Osteoblast (primary cell): Measurements from ENCODE around the gene SLC35C1. TPM values are rescaled to one million over a fixed set of nuclear protein-coding genes. Genes with fewer than 3 reads are reported as not detected.

ENCODE experiments used
- DNase-seq: peaks from one replicate; pipeline ENCODE4 v3.0.0; 2011; ENCODE audit warnings: low spot score, mixed read lengths; ENCODE audit not compliant: insufficient read length; ENCODE audit errors: missing footprints
- H2AFZ ChIP-seq: 2 replicates; pipeline ENCODE4 v1.6.0; 2011; ENCODE audit warnings: mild to moderate bottlenecking, low read length
- H3K27ac ChIP-seq: 2 replicates; pipeline ENCODE4 v1.5.1; 2011; ENCODE audit warnings: mild to moderate bottlenecking, low read depth, low read length, moderate library complexity
- H3K27me3 ChIP-seq: 2 replicates; pipeline ENCODE4 v1.6.0; 2012; ENCODE audit warnings: mild to moderate bottlenecking, control low read depth, inconsistent platforms, low read length, moderate library complexity; ENCODE audit not compliant: insufficient read depth
- H3K36me3 ChIP-seq: 2 replicates; pipeline ENCODE4 v1.5.1; 2011; ENCODE audit warnings: mild to moderate bottlenecking, low read length, control low read depth, moderate library complexity; ENCODE audit not compliant: insufficient read depth
- H3K4me1 ChIP-seq: 2 replicates; pipeline ENCODE4 v1.5.1; 2011; ENCODE audit warnings: mild to moderate bottlenecking, low read length, control low read depth, moderate library complexity; ENCODE audit not compliant: insufficient read depth
- H3K4me2 ChIP-seq: 2 replicates; pipeline ENCODE4 v1.6.0; 2011; ENCODE audit warnings: mild to moderate bottlenecking, low read length; ENCODE audit not compliant: insufficient read depth
- H3K4me3 ChIP-seq: fragments of 200-600 bp; sonication (generic); 3 replicates; pipeline ENCODE4 v1.5.1; 2012; ENCODE audit warnings: mild to moderate bottlenecking, low read length, inconsistent platforms; ENCODE audit not compliant: insufficient read depth
- H3K79me2 ChIP-seq: 2 replicates; pipeline ENCODE4 v1.6.0; 2012; ENCODE audit warnings: mild to moderate bottlenecking, low read length, control low read depth, inconsistent platforms; ENCODE audit not compliant: insufficient read depth
- H3K9me3 ChIP-seq: 2 replicates; pipeline ENCODE4 v1.5.1; 2011; ENCODE audit warnings: low read depth, low read length, control low read depth
- H4K20me1 ChIP-seq: 2 replicates; pipeline ENCODE4 v1.6.0; 2012; ENCODE audit warnings: mild to moderate bottlenecking, low read length, control low read depth; ENCODE audit not compliant: insufficient read depth
- CTCF ChIP-seq: IDR thresholded peaks from 2 replicates; pipeline ENCODE4 v1.5.1; 2011; ENCODE audit warnings: mild to moderate bottlenecking, low read depth, low read length, moderate library complexity; ENCODE audit errors: extremely low read depth
- total RNA-seq: library from RNA; depleted of rRNA; stranded (reverse); fragments of >200 nt; gene quantifications from 2 replicates; pipeline ENCODE4 v1.2.3, GENCODE V29; 2012

SLC35C1 gene
- total RNA-seq, 1 donor: 12.3 TPM

DNA sequence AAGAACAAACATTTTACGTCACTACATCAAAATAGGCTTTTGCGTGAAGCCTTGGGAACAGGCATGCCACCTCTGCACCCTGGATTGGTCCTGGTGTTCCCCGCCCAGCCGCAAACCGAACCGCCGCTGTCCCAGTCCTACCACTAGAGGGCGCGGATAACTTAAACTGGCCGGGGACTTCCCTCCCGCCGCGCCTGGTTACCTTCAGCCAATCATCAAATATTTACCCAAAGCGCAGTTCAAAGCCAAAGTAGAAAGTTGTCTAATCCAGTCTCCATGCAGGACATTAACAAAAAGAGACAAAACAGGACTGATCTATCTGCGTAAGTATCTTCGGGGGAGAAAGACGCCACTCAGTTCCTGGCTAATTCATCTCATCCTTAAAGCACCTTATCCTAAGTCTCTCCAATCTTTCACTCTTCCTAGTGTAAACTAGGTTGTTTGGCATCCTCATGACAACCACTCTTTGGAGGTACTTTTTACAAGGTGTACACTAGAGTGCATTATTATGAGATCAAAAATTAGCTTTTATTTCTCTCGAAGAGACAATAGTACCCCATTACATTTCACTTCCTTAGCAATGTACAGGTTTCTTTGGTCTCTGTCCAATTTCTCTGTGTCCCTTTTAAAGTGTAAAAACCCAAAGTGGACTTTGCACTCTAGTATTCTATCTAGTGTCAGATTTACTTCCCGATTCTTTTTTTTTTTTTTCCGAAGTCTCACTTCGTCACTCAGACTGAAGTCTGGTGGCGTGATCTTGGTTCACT lies 38.4 kb downstream of the SLC35C1 start:
- DNase-seq: peak; percentile 93
- H3K9me3 ChIP-seq: no peaks in the 10 kb centered on the region
- H3K27ac ChIP-seq: peak overlapping the region; percentile 34
- no peak overlapping the region for H3K4me3 ChIP-seq
- peak overlapping the region; percentile 68 for H2AFZ ChIP-seq
- H3K79me2 ChIP-seq: peaks cover 10% of the 10 kb centered on the region
- peaks cover under 1% of the 10 kb centered on the region for H4K20me1 ChIP-seq
- peaks cover 10% of the 10 kb centered on the region for H3K4me1 ChIP-seq
- TF ChIP-seq CTCF: peak; percentile 99
- peak overlapping the region; percentile 78 for H3K4me2 ChIP-seq
- no peaks in the 10 kb centered on the region for H3K27me3 ChIP-seq
- no peaks in the 10 kb centered on the region for H3K36me3 ChIP-seq

DNA sequence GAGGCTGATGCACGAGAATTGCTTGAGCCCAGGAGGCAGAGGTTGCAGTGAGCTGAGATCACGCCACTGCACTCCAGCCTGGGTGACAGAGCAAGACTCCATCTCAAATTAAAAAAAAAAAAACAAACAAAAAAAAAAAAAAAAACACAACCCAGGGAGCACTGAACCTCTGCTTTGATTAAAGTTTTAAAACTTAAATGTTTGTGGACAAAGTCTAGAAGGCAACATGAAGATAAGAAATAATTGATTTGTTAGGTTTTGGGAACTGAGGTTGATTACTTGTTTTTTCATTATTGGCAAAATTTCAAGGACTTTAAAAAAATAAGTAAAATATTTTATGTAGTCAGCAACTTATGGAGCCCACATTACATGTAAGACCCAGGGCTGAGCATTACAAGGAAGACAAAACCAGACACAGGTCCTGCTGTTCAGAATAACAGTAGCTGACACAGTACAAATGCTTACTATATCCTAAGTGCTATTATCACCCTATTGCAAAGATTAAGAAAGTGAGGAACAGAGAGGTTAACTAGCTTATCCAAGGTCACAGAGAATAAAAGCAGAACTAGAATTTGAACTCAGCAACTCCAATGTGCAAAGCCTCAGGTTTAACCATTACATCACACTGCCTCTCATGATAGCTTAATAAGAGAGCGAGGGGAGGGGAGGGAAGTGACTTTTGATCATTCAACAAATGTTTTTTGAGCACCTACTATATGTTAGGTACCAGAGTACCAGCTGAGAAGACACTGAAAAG lies 40.1 kb downstream of the SLC35C1 start:
- Histone ChIP-seq H3K27me3 (no peaks in the 10 kb centered on the region), H4K20me1 (peaks cover 12% of the 10 kb centered on the region), H2AFZ (no peak overlapping the region), H3K79me2 (peaks cover 25% of the 10 kb centered on the region), H3K4me3 (no peak overlapping the region), H3K27ac (no peak overlapping the region), H3K4me1 (peaks cover 17% of the 10 kb centered on the region), H3K4me2 (no peak overlapping the region), H3K9me3 (no peaks in the 10 kb centered on the region), H3K36me3 (no peaks in the 10 kb centered on the region)
- TF ChIP-seq CTCF: no peak
- no peak for DNase-seq

DNA sequence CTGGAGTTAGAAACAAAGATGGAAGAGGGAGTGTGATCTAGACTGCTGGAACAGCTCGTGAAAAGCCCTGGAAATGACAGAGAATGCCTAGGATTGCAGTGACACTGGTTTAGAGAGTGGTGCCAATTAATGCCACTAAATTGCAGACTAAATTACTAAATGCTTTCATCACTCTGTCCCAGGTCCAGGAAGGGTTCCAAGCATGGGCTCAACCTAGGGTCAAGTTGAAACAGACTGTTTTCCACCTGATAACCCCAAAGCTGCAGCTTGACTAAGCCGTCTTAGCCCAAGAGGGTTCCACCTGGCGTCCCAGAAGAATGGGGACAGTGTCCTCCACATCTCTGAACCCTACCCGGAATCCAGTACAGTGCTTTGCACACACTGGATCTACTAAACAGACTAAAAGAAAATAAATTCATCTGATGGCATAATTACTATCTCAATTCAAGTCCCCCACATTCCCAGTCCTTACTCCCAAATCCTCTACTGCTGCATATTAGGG lies 41.3 kb downstream of the SLC35C1 start:
- Histone ChIP-seq H4K20me1 (peaks cover 24% of the 10 kb centered on the region), H3K4me3 (peak overlapping the region; percentile 48), H3K4me1 (peaks cover 27% of the 10 kb centered on the region), H3K4me2 (peak overlapping the region; percentile 72), H3K27me3 (no peaks in the 10 kb centered on the region), H3K79me2 (peaks cover 37% of the 10 kb centered on the region), H3K9me3 (no peaks in the 10 kb centered on the region), H3K36me3 (no peaks in the 10 kb centered on the region), H3K27ac (peak overlapping the region; percentile 75), H2AFZ (no peak overlapping the region)
- TF ChIP-seq CTCF: no peak
- no peak for DNase-seq
